Pons (tissue), 1 donor: ENCODE measurements around the gene MRPL46.
"Not testable (repeated sequence)": the region's sequence is repeated elsewhere in the genome, so short reads cannot be mapped to it uniquely, and the experiment has no call there.

ENCODE experiments used
- DNase-seq: peaks from one replicate; pipeline ENCODE4 v3.0.0-alpha.2; 2016; ENCODE audit warnings: low spot score

MRPL46 gene

DNA sequence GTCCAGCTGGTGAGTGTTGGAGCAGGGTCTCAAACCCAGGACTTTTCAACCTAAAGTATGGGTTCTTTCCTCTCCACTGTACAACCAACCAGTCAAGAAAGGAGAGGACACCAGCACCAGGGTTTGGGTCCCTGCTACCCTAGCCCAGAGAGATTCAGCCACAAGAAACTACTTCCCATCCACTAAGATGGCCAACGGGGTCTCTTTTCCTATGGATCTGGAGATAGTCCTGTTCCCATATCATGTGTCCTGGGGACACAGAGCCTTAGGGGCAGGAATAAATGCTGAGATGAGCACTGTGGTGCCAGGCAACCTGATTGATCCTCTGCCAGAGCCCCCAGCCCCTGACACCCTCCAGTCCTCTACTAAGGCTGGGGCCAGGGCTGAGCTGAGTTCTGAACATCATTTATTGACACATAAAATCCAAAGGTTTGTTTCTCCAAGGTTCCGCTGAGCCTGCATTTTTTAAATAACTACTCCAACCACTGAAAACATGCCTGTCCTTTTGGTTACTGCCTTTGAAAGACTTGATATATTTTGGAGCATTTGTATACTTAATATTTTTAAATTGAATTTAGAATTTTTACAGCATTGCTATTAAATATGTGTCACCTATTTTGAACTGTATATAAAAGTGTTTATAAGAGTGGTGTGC, 26.0 kb downstream of the MRPL46 start:
- no peak for DNase-seq

DNA sequence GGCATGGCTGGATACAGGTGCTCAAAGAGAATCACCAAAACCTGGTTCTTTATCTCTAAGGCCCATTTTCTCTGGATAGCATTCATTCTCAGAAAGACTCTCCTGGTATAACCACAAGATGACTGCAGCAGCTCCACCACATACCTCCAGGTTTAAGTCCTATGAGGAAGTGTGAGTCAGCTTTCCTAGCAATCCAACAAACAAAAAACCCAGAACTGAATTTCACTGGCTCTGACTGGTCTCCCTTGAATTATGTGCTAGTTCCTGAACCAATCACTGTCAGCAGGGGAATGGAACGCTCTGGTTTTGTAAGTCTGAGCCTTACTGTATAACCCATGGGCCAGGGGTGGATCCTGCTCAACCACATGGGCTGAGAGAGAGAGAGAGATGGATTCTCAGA, 27.2 kb downstream of the MRPL46 start:
- DNase-seq = no peak

DNA sequence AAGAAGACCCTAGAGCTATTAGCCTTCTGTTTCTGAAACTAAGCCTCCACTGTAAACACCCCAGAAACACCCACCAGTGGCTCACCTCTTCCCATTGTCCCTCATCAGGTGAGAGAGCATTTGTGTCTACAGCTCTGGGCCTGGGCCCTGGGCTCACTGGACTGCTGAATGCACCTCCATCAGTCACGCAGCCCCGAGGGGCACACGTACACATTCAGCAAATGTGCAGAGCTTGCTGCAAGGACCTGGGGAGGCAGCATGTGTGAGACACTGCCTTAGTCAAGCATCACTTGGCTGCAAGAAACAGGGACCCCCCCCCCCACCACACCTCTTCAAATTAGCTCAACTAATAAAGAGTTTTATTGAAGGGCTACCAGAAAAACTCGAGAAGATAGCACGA, 29.0 kb downstream of the MRPL46 start:
- DNase-seq = no peak

DNA sequence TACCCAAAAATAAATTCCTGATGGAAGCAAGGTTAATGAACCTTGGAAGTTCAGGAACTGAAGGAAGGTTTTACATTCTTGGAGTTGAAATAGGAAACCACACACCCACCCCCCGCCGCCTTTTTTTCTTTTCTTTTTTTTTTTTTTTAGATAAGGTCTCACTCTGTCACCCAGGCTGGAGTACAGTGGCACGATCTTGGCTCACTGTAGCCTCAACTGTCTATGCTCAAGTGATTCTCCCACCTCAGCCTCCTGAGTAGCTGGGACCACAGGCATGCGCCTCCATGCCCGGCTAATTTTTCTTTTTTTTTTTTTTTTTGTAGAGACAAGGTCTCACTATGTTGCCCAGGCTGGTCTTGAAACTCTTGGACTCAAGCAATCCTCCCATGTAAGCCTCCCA, 33.1 kb downstream of the MRPL46 start:
- not testable (repeated sequence) for DNase-seq

DNA sequence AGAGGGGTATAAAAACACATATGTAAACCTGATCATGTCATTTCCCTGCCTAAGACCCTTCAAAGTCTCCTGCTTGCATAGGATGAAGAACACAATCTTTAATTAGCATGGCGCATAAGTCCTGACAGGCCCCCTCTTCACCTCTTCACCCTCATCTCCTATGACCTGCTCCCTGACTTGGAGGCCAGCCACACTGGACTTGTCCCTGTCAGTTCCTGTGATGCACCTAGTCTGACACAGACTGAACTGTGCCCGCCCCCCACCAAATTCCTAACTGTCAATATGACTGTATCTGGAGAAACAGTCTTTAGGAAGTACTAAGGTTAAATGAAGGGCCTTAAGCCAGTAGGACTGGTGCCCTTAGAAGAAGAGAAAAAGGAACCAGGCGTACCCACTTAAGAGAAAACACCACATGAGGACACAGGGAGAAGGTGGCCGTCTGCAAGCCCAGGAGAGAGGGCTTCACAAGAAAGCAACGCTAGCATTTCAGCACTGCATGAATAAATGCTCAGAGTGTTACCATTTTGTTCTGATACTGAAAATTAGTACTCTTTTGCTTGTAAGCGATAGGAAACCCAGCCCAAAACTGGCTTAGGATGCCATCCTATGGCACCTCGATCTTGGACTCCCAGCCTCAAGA, 34.0 kb downstream of the MRPL46 start:
- no peak for DNase-seq

DNA sequence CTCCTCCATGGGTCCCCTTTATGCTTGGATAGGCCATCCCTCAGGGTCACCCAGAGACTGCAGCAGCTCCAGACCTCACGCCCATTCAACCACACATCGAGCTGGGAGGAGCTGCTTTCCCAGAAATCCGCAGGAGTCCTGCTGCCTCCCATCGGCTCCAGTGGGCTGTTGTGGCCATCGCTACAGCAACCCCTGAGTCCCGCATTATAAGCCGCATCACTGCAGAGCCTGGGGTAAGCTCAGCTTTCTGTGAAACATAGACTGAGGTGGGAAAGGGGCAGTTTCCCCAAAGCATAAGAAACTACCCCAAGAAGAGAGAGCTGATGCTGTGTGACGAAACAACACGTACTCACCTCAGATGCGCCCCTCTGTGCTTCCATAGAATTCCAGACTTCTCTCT, 35.7 kb downstream of the MRPL46 start:
- no peak for DNase-seq

DNA sequence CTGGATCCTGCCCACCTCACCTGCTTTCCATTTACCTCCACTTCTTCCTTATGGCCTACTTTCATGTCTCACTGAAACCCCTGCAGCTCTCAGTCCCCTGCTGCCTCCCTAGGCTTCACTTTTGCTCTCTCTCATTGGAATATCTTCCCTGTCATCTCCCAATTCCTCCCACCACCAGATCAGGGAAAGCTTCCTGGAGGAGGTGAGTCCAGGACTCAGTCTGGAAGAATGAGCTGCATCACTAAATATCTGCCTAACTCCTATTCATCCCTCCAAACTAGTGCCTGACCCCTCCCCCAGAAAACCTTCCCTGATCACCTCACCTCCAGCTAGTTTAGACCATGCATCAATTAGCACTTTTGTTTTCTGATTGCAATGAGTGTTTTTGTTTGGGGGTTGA, 37.1 kb downstream of the MRPL46 start:
- DNase-seq = no peak

DNA sequence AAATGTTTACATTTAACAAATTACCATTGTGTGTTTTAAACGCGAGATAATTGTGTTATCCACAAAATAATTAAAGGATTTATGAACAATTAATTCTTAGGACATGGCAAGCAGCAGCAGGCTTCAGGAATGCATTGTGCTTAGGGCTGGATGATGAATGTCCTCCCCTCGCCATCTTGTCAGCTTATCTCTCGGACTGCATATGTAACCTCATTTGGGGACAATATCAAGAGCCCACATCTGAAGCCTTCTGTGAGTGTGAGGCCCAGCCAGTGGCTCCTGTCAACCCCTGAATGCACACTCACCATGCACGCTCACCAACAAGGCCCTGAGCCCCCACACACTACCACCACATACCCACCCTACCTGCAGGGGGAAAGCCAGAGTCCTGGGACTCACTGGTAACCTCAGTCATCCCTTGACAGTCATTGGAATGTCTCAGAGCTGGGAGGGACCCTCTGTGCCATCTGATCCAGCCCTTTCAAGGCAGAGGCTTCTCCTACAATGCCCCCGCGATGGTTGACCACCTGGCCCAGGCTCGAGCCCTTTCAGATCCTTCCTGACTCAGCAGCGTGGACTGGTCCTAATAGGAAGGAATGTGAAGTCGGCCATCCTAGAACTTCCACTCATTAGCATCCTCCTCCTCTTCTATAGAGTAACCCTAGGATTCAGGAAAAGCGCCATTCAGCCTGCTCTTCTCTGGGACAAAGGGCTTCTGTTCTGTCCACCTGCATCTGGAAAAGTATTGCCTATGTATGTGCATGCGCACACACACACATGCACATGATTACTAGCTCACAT, 38.2 kb downstream of the MRPL46 start:
- DNase-seq = no peak

DNA sequence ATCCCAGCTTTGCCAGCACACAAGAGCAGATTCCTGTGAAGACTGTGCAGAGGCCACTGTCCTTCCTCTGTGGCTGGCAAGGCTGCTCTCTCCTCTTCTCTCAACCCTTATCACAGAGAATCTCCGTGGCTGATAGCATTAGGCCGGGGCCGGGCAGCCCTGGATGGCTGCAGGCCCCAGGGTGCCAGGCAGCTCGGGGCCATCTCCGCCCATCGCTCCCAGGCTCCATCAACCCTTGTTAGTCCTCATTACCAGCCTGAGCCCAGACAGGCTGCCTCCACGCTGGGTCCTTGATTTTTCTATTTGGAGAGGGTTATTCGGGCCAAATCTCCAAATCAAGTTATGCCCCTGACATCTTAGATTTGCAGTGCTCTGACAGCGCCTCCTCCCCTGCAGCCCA, 39.1 kb downstream of the MRPL46 start:
- no peak for DNase-seq

DNA sequence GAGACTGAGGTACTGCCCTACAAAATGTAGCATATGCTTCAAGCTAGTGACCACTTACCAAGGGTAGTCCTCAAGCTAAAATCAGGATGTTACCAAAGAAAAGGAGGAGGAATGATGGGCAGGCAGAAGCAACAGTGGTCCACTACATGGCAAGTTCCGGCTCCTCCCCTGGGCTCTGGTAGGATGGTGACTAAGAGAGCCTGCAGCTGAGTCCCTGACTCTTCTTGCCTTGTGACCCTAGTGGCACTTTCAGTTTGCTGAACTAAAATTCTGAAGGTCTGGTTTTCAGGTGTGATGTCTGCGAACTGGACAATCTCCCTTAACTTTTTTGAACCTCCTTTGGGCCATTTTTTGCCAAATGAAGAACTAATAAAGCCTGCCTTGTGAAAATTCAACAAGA, 40.9 kb downstream of the MRPL46 start:
- no peak for DNase-seq

DNA sequence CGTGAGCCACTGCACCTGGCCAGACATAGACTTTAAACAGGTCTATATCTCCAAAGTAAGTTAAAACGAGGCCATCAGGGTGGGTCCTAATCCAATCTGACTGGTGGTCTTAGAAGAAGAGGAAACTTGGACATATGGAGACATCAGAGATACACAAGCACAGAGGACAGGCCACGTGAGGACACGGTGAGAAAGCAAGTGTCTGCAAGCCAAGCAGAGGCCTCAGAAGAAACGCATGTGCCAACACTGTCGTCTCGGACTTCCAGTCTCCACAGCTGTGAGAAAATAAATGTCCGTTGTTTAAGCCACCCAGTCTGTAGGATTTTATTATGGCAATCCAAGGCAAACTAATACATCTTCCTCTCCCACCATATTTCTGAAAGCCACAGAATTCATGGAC, 43.9 kb downstream of the MRPL46 start:
- DNase-seq = no peak

DNA sequence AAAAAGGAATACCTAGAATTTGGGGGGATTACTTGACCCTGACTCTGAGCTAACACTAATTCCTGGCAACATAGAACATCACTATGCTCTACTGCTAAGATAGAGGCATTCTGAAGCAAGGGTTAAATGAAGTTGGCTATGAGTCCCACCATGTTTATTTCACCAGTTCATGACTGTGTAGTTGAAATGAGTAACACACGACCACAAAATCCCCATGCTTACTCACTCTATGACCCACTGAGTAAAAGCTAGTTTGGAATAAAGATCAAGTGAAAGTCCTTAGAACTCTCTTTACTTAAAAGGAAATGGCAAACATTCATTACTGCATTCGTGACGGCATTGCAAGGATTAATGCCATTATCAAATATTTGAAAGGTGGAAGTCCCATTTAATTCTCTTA, 47.4 kb downstream of the MRPL46 start:
- no peak for DNase-seq
